HL-60/S4 (cell line): ENCODE data around the gene ARSG.
"Not testable (repeated sequence)": the region's sequence is repeated elsewhere in the genome, so short reads cannot be mapped to it uniquely, and the experiment has no call there.

Experiments used
- in situ Hi-C: fragments of 300-500 bp; cut with MboI; formaldehyde crosslinking; loops from 2 replicates; pipeline ENCODE4 v1.14.3; 2022; ENCODE audit warnings: low sequenced_read_pairs

Gene ARSG

DNA sequence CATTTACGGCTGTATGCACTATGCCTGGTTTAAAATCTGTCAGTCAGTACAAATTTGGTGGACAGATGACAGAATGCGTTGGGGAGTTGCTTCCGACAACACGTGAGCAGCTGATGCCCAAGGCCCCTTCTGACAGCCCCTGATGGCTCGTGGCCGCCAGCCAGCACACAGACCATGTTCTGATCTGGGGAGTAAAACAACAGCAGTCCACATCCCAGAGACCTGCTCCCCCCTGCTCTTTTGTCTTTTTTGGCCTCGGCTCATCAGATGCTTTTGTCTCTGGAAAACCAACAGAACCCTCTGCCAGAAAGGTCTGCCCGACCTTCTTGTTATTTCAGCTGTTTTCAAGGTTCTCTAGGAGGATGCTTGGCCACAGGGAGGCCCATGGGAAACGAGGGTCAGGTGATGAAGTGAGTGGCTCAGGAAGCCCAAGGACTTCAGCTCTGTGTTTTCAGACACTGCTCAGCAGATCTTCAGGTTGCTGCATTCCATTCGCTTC, 10.8 kb downstream of the ARSG start:
- in situ Hi-C loops = no loop called here

DNA sequence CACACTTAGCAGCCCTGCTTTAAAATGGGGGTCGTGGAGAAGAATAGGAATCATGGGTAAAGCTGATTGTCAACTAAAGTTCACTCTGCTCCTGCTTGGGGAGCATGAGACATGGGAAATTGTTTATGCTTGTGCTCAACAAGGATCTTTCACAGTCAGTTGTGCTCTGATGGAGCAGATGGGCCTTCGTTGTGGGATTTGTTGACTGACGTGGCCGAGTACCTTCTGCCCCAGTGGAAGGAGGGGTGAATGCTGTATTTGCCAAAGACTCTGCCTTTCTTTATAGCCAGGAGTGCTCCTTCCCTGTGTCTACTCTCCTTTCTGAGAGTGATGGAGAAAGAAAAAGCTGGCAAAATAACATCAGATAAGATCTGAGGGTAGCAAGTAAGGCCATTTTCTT, 11.4 kb downstream of the ARSG start:
- in situ Hi-C loops = no loop called here

DNA sequence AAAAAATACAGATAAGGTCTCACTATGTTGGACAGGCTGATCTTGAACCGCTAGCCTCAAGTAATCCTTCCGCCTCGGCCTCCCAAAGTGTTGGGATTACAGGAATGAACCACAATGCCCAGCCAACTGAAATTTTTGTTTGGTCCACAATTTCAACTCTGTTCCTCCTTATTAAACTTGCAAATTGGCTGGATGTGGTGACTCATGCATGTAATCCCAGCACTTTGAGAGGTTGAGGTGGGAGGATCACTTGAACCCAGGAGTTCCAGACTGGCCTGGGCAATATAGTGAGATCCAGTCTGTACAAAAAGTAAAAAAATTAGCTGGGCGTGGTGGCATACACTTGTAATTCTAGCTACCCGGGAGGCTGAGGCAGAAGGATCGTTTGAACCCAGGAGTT, 13.4 kb downstream of the ARSG start:
- in situ Hi-C loops = no loop called here

DNA sequence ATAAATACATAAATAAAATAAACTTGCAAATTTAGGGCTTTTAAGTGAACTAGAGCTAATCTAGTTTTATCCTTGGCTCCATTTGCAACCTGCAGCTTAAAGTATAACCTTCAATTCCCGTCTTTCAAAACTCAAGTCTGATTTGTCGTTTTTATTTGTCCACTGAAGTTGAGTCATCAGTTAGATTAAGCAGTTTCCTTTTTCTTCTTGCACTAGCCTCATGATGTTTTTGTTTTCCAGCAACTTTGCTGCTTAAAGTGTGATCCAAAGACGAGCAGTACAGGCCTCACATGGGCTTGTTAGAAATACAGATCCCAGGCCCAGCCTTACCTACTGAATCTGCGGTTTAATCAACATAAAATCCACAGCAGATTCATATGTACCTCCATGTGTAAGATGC, 13.8 kb downstream of the ARSG start:
- in situ Hi-C loops = no loop called here

- in situ Hi-C loops = no loop called here
Measured at GRCh38 chr17:68306819-68307218, 15.5 kb downstream of the ARSG start.

DNA sequence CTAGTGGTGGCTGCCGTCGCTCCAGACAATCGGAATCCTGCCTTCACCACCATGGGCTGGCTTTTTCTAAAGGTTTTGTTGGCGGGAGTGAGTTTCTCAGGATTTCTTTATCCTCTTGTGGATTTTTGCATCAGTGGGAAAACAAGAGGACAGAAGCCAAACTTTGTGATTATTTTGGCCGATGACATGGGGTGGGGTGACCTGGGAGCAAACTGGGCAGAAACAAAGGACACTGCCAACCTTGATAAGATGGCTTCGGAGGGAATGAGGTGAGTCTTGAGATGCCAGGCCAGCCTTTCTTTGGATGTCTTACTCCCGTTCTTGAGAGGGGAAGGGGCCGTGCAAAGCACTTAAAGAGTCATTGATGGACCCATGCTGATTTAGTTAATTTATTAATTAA, 16.1 kb downstream of the ARSG start:
- in situ Hi-C loops = no loop called here

- in situ Hi-C loops = not testable (repeated sequence)
Measured at GRCh38 chr17:68308486-68308885, 17.2 kb downstream of the ARSG start.

DNA sequence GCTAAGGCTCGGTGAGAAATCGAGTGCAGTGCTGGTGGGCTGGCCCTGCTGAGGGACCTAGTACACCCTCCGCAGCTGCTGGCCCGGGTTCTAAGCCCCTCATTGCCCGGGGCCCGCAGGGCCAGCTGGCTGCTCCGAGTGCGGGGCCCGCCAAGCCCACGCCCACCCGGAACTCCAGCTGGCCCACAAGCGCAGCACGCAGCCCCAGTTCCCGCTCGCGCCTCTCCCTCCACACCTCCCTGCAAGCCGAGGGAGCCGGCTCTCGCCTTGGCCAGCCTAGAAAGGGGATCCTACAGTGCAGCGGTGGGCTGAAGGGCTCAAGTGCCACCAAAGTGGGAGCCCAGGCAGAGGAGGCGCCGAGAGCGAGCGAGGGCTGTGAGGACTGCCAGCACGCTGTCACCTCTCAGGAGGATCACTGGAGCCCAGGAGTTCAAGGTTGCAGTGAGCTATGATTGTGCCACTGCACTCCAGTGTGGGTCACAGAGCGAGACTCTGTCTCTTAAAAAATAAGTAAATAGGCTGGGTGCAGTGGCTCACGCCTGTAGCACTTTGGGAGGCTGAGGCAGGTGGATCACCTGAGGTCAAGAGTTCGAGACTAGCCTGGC, 17.9 kb downstream of the ARSG start:
- in situ Hi-C loops = not testable (repeated sequence)

GRCh38 chr17:68310152-68310551, 18.9 kb downstream of the ARSG start:
- in situ Hi-C loops = no loop called here

GRCh38 chr17:68314916-68315535, 23.7 kb downstream of the ARSG start:
- in situ Hi-C loops = no loop called here

DNA sequence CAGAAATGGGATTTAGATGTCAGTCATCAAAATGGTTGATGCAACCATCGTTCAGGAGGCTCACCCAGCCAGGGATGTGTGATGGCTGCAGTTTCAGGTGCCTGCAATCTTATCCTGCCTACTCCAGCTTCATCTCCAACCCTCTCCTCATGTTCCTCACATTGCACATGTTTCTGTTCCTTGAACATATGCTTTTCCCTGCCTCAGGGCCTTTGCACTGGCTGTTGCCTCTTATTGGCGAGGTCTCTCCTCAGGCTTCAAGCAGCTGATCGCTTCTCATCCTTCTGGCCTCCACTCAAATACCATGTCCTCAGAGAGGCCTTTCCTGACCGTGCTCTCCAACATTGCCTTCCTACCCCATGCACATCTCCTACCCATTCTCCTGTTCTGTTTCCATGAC, 24.6 kb downstream of the ARSG start:
- in situ Hi-C loops = no loop called here

DNA sequence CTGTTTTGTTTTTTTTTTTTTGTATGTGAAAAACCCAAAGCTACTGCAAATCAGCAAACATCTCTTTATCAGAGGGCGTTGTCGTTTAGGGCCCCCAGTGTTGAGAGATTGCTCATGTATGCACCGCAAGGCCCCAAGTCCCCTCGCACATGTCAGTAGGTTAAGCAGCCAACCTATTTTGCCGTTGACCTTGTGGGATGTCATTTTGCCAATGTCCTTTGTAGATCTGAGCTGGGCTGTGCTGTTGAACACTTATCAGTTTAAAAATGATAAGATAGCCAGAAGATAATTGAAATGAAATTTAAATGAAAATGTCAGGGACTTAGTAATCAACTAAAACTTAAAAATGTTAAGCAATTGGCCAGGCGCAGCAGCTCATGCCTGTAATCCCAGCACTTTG, 26.2 kb downstream of the ARSG start:
- in situ Hi-C loops = no loop called here

GRCh38 chr17:68318103-68318991, 27.1 kb downstream of the ARSG start:
- in situ Hi-C loops = no loop called here

DNA sequence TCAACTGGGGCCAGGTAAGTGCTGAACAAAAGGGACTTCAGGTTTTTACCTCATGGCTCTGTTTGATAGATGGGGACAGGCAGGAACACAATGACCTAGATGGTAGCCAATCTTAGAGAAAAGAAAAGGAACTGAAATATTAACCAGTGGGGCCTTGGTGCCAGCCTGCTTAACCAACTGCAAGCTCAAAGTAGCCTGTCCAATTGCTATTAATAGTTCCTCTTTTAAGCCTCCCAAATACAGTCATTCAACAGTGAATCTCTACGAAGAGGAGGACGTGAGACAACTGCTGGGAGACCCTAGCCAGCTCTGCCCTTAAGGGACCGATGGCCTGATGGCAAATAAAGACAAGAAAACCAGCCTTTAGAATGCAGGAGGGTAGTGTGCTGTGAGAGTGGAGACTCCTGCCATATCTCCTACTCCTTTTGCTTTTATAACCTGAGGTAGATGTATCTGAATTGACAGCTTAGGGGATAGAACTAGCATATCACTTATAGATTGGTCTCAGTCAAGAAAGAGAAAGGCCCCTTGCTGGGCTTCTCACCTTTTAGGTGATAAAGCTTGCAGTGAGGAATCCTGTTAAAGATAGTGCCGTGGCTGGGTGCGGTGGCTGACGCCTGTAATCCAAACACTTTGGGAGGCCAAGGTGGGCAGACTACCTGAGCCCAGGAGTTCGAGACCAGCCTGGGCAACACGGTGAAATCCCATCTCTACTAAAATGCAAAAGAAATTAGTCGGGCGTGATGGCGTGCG, 28.3 kb downstream of the ARSG start:
- in situ Hi-C loops = no loop called here

GRCh38 chr17:68320311-68320865, 29.1 kb downstream of the ARSG start:
- in situ Hi-C loops = no loop called here

GRCh38 chr17:68320943-68321555, 29.8 kb downstream of the ARSG start:
- in situ Hi-C loops = no loop called here

- in situ Hi-C loops = no loop called here
Measured at GRCh38 chr17:68321556-68321954, 30.3 kb downstream of the ARSG start.

GRCh38 chr17:68322630-68323029, 31.3 kb downstream of the ARSG start:
- in situ Hi-C loops = no loop called here

DNA sequence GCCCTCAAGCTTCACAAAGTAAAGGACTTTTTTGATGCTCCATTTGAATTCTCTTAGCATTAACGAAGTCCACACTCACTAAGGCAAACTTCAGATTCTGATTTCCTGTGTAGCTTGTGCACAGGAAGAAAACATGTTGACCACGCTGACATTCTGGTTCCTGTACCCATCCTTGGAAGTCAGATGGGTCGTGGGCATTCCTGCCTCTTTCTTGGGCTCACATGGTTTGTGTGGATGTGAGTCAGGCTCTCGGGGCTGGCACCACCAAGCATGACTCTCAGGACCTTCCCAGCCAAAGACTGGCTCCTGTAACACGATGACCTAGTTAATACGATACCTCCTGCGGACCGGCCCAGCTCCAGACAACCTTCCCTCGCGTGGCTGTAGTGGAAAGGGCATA, 32.8 kb downstream of the ARSG start:
- in situ Hi-C loops = no loop called here

GRCh38 chr17:68324654-68325336, 33.5 kb downstream of the ARSG start:
- in situ Hi-C loops = no loop called here
